Measurements from ENCODE around the gene POU2F2. TPM values are rescaled to one million over a fixed set of nuclear protein-coding genes. Genes with fewer than 3 reads are reported as not detected.
"Not testable (repeated sequence)": the region's sequence is repeated elsewhere in the genome, so short reads cannot be mapped to it uniquely, and the experiment has no call there.

Gene POU2F2
- total RNA-seq, 2 experiments from 2014 or later = 17.7 to 40.4 TPM

GRCh38 chr19:42102877-42103276, 29.4 kb downstream of the POU2F2 start:
- Mint-ChIP-seq H3K27me3 (no peaks in the 10 kb centered on the region), H3K4me1 (peaks cover 7% of the 10 kb centered on the region), H3K36me3 (no peaks in the 10 kb centered on the region)

GRCh38 chr19:42100241-42100640, 32.0 kb downstream of the POU2F2 start:
- not testable (repeated sequence) for H3K27me3 Mint-ChIP-seq; H3K36me3 Mint-ChIP-seq; H3K9me3 Mint-ChIP-seq (ENCODE audit: low read depth); ATAC-seq; DNase-seq; H3K4me1 Mint-ChIP-seq; H3K27ac Mint-ChIP-seq; H3K4me3 Mint-ChIP-seq
- CTCF ChIA-PET = interaction anchor here (0.7 to 2.6 kb wide), 4 partner anchors 8 to 145 kb away, joined by 3 to 18 read pairs (median 5); no protein-coding TSS in a partner anchor

More at GRCh38 chr19:42102877-42103276, 29.4 kb downstream of the POU2F2 start:
- DNase-seq = no peak
- Mint-ChIP-seq H3K4me3 (no peak overlapping the region), H3K27ac (no peak overlapping the region), H3K9me3 (ENCODE audit: low read depth) (no peaks in the 10 kb centered on the region)
- CTCF ChIA-PET = interaction anchor here (1.0 to 2.5 kb wide), 4 partner anchors 12 to 96 kb away, joined by 3 to 9 read pairs (median 4); no protein-coding TSS in a partner anchor
- no peak for ATAC-seq

GRCh38 chr19:42099336-42099925, 32.8 kb downstream of the POU2F2 start:
- no peak for DNase-seq
- Mint-ChIP-seq H3K4me1 (no peaks in the 10 kb centered on the region), H3K27me3 (no peaks in the 10 kb centered on the region), H3K4me3 (no peak overlapping the region), H3K36me3 (peaks cover 3% of the 10 kb centered on the region), H3K9me3 (ENCODE audit: low read depth) (no peaks in the 10 kb centered on the region), H3K27ac (no peak overlapping the region)
- CTCF ChIA-PET = interaction anchor here (0.7 to 2.6 kb wide), 4 partner anchors 9 to 145 kb away, joined by 3 to 18 read pairs (median 5); no protein-coding TSS in a partner anchor
- no peak for ATAC-seq

- no peaks in the 10 kb centered on the region for H3K27me3 Mint-ChIP-seq
- CTCF ChIA-PET = interaction anchor here (1.3 to 2.6 kb wide), 2 partner anchors 10 to 11 kb away, joined by 5 to 18 read pairs; no protein-coding TSS in a partner anchor
- no peak for DNase-seq
- no peak overlapping the region for H3K4me3 Mint-ChIP-seq
- H3K4me1 Mint-ChIP-seq = no peaks in the 10 kb centered on the region
- H3K36me3 Mint-ChIP-seq = peaks cover 5% of the 10 kb centered on the region
- H3K9me3 Mint-ChIP-seq (ENCODE audit: low read depth) = no peaks in the 10 kb centered on the region
- ATAC-seq = no peak
- no peak overlapping the region for H3K27ac Mint-ChIP-seq
These were observed 33.5 kb downstream of the POU2F2 start for GRCh38 chr19:42098781-42099180.

- no peaks in the 10 kb centered on the region for H3K4me1 Mint-ChIP-seq
- no peak overlapping the region for H3K4me3 Mint-ChIP-seq
- H3K36me3 Mint-ChIP-seq = peaks cover 5% of the 10 kb centered on the region
- CTCF ChIA-PET = interaction anchor here (0.6 kb wide), 1 partner anchor 893 kb away, joined by 3 read pairs; no protein-coding TSS in a partner anchor
- H3K9me3 Mint-ChIP-seq (ENCODE audit: low read depth) = no peaks in the 10 kb centered on the region
- DNase-seq (no peak), ATAC-seq (no peak)
- no peaks in the 10 kb centered on the region for H3K27me3 Mint-ChIP-seq
- peak overlapping the region; percentile 43 for H3K27ac Mint-ChIP-seq
These were observed 34.8 kb downstream of the POU2F2 start for GRCh38 chr19:42097461-42097860.

GRCh38 chr19:42096255-42096837, 35.9 kb downstream of the POU2F2 start:
- peaks cover 7% of the 10 kb centered on the region for H3K36me3 Mint-ChIP-seq
- CTCF ChIA-PET = interaction anchor here (0.7 to 3.5 kb wide), 3 partner anchors 13 to 59 kb away, joined by 3 to 18 read pairs (median 3); partner anchors contain the start of gene POU2F2
- H3K9me3 Mint-ChIP-seq (ENCODE audit: low read depth) = no peaks in the 10 kb centered on the region

GRCh38 chr19:42095814-42096230, 36.4 kb downstream of the POU2F2 start:
- H3K4me1 Mint-ChIP-seq = peaks cover 12% of the 10 kb centered on the region
- no peaks in the 10 kb centered on the region for H3K27me3 Mint-ChIP-seq
- no peak overlapping the region for H3K27ac Mint-ChIP-seq
- H3K36me3 Mint-ChIP-seq = peaks cover 7% of the 10 kb centered on the region
- no peaks in the 10 kb centered on the region for H3K9me3 Mint-ChIP-seq (ENCODE audit: low read depth)
- ATAC-seq (no peak), DNase-seq (no peak)
- H3K4me3 Mint-ChIP-seq = no peak overlapping the region
- CTCF ChIA-PET = interaction anchor here (1.0 to 3.5 kb wide), 2 partner anchors 13 to 37 kb away, joined by 3 to 18 read pairs; partner anchors contain the start of gene POU2F2

More at GRCh38 chr19:42096255-42096837, 35.9 kb downstream of the POU2F2 start:
- ATAC-seq (no peak), DNase-seq (no peak)
- no peak overlapping the region for H3K4me3 Mint-ChIP-seq
- no peak overlapping the region for H3K27ac Mint-ChIP-seq
- H3K27me3 Mint-ChIP-seq = no peaks in the 10 kb centered on the region
- H3K4me1 Mint-ChIP-seq = peaks cover 6% of the 10 kb centered on the region

- Mint-ChIP-seq H3K27ac (no peak overlapping the region), H3K36me3 (peaks cover 7% of the 10 kb centered on the region), H3K4me1 (peaks cover 17% of the 10 kb centered on the region), H3K4me3 (no peak overlapping the region), H3K9me3 (ENCODE audit: low read depth) (no peaks in the 10 kb centered on the region), H3K27me3 (no peaks in the 10 kb centered on the region)
- no peak for ATAC-seq
- CTCF ChIA-PET = interaction anchor here (1.0 to 3.5 kb wide), 2 partner anchors 14 to 37 kb away, joined by 3 to 18 read pairs; partner anchors contain the start of gene POU2F2
- DNase-seq = no peak
These were observed 37.0 kb downstream of the POU2F2 start for GRCh38 chr19:42095142-42095813.

GRCh38 chr19:42093926-42094325, 38.3 kb downstream of the POU2F2 start:
- Mint-ChIP-seq H3K27me3 (no peaks in the 10 kb centered on the region), H3K4me1 (peaks cover 30% of the 10 kb centered on the region), H3K27ac (no peak overlapping the region), H3K36me3 (peaks cover 7% of the 10 kb centered on the region), H3K4me3 (no peak overlapping the region), H3K9me3 (ENCODE audit: low read depth) (no peaks in the 10 kb centered on the region)
- no peak for DNase-seq
- ATAC-seq = no peak
- CTCF ChIA-PET = interaction anchor here (0.6 to 3.5 kb wide), 8 partner anchors 9 to 903 kb away, joined by 3 to 18 read pairs (median 3); no protein-coding TSS in a partner anchor

- no peak for DNase-seq
- Mint-ChIP-seq H3K27me3 (no peaks in the 10 kb centered on the region), H3K4me1 (peaks cover 33% of the 10 kb centered on the region), H3K36me3 (peaks cover 7% of the 10 kb centered on the region), H3K9me3 (ENCODE audit: low read depth) (no peaks in the 10 kb centered on the region), H3K4me3 (no peak overlapping the region), H3K27ac (no peak overlapping the region)
- ATAC-seq = no peak
- CTCF ChIA-PET = interaction anchor here (0.7 to 1.3 kb wide), 6 partner anchors 9 to 82 kb away, joined by 3 to 5 read pairs (median 3); no protein-coding TSS in a partner anchor
These were observed 38.7 kb downstream of the POU2F2 start for GRCh38 chr19:42093505-42093904.

- CTCF ChIA-PET = interaction anchor here (0.8 kb wide), 1 partner anchor 10 kb away, joined by 3 read pairs; no protein-coding TSS in a partner anchor
- no peak overlapping the region for H3K4me3 Mint-ChIP-seq
- H3K36me3 Mint-ChIP-seq = peaks cover 7% of the 10 kb centered on the region
- H3K4me1 Mint-ChIP-seq = peaks cover 35% of the 10 kb centered on the region
- ATAC-seq (peak; percentile 69), DNase-seq (peak; percentile 76)
- no peaks in the 10 kb centered on the region for H3K9me3 Mint-ChIP-seq (ENCODE audit: low read depth)
- no peak overlapping the region for H3K27ac Mint-ChIP-seq
- H3K27me3 Mint-ChIP-seq = no peaks in the 10 kb centered on the region
These were observed 39.9 kb downstream of the POU2F2 start for GRCh38 chr19:42092350-42092749.

GRCh38 chr19:42091742-42092141, 40.5 kb downstream of the POU2F2 start:
- Mint-ChIP-seq H3K4me3 (no peak overlapping the region), H3K27ac (no peak overlapping the region), H3K36me3 (peaks cover 7% of the 10 kb centered on the region), H3K9me3 (ENCODE audit: low read depth) (no peaks in the 10 kb centered on the region), H3K4me1 (peaks cover 35% of the 10 kb centered on the region), H3K27me3 (no peaks in the 10 kb centered on the region)
- CTCF ChIA-PET = interaction anchor here (0.8 kb wide), 1 partner anchor 11 kb away, joined by 3 read pairs; no protein-coding TSS in a partner anchor
- no peak for ATAC-seq
- no peak for DNase-seq

GRCh38 chr19:42091300-42091699, 40.9 kb downstream of the POU2F2 start:
- H3K27me3 Mint-ChIP-seq = no peaks in the 10 kb centered on the region
- no peaks in the 10 kb centered on the region for H3K9me3 Mint-ChIP-seq (ENCODE audit: low read depth)
- DNase-seq (no peak), ATAC-seq (no peak)
- no peak overlapping the region for H3K4me3 Mint-ChIP-seq
- peaks cover 35% of the 10 kb centered on the region for H3K4me1 Mint-ChIP-seq
- H3K36me3 Mint-ChIP-seq = peaks cover 7% of the 10 kb centered on the region
- CTCF ChIA-PET = interaction anchor here (0.8 kb wide), 1 partner anchor 10 kb away, joined by 3 read pairs; no protein-coding TSS in a partner anchor
- H3K27ac Mint-ChIP-seq = peak overlapping the region; percentile 81

All from activated CD8-positive, alpha-beta memory T cell treated with anti-CD3 and anti-CD28 coated beads, Interleukin-2, amount 10 ng/mL, durations not matched to agents 7 days and 5 days (primary cell).